Measurements from ENCODE around the gene ARHGAP8. TPM values are rescaled to one million over a fixed set of nuclear protein-coding genes. Genes with fewer than 3 reads are reported as not detected.

ARHGAP8 gene
- total RNA-seq, 1 donor from 2014 or later: not detected

DNA sequence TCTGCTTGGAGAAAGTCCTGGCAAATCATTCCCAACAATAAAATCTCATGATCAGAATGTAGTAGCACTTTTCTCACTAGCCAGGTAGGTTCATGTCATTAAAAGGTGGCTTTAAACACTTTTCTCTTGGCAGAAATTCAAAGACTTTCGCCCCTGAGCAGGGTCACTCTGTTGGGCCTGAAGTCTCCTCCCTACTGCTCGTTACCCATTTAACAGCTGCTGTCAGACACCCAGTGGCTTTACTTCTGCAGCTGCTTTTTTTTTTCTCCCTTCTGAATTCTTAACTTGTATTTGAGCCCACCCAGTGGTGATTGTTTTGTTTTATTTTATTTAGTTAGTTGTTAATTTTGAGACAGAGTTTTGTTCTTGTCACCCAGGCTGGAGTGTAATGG, 25.0 kb downstream of the ARHGAP8 start:
- Histone ChIP-seq H3K4me1 (no peaks in the 10 kb centered on the region), H3K27ac (replicated peaks) (no peak overlapping the region), H3K9me3 (replicated peaks) (peaks cover 20% of the 10 kb centered on the region), H3K36me3 (no peaks in the 10 kb centered on the region), H3K27me3 (ENCODE audit: low read depth) (peaks cover 24% of the 10 kb centered on the region), H3K4me3 (no peak overlapping the region)
- TF ChIP-seq, protein P1, sequence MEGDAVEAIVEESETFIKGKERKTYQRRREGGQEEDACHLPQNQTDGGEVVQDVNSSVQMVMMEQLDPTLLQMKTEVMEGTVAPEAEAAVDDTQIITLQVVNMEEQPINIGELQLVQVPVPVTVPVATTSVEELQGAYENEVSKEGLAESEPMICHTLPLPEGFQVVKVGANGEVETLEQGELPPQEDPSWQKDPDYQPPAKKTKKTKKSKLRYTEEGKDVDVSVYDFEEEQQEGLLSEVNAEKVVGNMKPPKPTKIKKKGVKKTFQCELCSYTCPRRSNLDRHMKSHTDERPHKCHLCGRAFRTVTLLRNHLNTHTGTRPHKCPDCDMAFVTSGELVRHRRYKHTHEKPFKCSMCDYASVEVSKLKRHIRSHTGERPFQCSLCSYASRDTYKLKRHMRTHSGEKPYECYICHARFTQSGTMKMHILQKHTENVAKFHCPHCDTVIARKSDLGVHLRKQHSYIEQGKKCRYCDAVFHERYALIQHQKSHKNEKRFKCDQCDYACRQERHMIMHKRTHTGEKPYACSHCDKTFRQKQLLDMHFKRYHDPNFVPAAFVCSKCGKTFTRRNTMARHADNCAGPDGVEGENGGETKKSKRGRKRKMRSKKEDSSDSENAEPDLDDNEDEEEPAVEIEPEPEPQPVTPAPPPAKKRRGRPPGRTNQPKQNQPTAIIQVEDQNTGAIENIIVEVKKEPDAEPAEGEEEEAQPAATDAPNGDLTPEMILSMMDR (IDR thresholded peaks at IDR 0.05; ENCODE audit: borderline replicate concordance): no peak
- intact Hi-C loops (cut with micrococcal nuclease): no loop called here
- DNase-seq: no peak

DNA sequence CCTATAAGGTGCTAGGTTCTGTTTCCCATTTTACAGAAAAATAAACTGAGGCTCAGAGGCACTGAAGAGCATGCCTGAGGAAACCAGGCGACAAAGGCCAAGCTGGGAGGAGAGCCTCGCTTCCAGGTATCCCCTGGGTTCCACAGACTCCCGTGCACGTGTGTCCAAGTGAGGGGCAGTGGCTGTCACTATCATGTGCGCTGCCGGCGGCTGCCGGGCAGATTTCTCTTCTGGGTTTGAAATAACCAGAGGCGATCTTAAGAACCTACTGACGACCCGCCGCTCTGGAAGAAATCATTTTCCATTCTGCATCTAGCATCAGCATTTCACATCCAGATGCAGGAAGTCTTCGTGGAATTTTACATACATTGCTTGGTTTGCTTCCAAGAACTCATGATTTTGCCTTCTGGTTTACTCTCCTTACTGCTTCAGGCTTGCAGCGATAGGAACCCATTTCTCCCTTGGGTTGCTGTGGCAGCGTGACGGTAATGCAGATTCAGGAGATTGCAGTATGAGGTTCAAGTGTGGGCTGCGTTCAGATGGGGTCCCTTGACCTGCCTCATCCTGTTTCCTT, 28.6 kb downstream of the ARHGAP8 start:
- Histone ChIP-seq H3K36me3 (no peaks in the 10 kb centered on the region), H3K27me3 (ENCODE audit: low read depth) (peaks cover 56% of the 10 kb centered on the region), H3K4me3 (no peak overlapping the region), H3K9me3 (replicated peaks) (no peaks in the 10 kb centered on the region), H3K4me1 (no peaks in the 10 kb centered on the region), H3K27ac (replicated peaks) (no peak overlapping the region)
- TF ChIP-seq, protein P1 (IDR thresholded peaks at IDR 0.05; ENCODE audit: borderline replicate concordance): no peak
- DNase-seq: no peak
- intact Hi-C loops (cut with micrococcal nuclease): no loop called here

DNA sequence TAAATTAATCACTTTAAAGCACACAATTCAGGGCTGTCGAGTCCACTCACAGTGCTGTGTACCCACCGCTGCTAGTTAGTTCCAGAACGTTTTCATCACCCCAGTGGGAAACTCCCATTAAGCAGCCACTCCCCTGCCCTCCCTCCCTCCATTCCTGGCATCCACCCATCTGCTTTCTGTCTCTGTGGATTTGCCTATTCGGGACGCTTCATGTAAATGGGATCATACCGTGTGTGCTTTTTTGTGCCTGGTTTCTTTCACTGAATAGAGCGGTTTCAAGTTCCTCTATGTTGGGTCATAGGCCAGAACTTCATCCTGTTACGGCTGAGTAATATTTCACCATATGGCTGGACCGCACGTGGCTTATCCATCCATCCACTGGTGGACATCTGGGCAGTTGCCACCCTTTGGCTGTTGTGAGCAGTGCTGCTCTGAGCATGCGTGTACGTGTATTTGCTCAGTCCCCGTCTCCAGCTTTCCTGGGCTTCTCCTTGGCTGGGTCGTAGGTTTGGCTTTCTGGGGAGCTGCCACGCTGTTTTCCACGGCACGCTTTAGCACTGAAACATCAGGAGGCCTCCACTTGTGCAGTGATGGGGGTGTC, 30.1 kb downstream of the ARHGAP8 start:
- H3K27ac ChIP-seq (replicated peaks): no peak overlapping the region
- no peak overlapping the region for H3K4me3 ChIP-seq
- intact Hi-C loops (cut with micrococcal nuclease): no loop called here
- H3K4me1 ChIP-seq: no peaks in the 10 kb centered on the region
- TF ChIP-seq, protein P1 (IDR thresholded peaks at IDR 0.05; ENCODE audit: borderline replicate concordance): no peak
- no peak for DNase-seq
- no peaks in the 10 kb centered on the region for H3K36me3 ChIP-seq
- peaks cover 56% of the 10 kb centered on the region for H3K27me3 ChIP-seq (ENCODE audit: low read depth)
- no peaks in the 10 kb centered on the region for H3K9me3 ChIP-seq (replicated peaks)

DNA sequence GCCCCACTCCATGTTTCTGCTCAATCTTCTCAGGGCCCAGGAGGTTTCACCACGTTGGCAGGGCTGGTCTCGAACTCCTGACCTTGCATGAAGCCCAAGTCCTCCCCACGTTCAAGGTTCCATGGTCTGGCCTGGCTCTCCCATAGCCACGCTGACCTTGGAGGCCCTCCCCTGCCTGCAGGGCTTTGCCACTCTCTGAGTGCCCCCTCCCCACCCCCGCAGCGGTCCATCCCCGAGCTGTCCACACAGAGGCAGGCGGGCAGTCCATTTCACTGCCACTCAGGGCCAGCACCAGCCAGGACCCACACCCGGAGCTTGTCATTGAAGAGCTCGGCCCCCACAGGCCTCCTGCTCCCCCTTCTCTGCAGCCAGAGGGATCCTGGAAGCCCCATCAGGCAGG, 30.7 kb downstream of the ARHGAP8 start:
- Histone ChIP-seq H3K27ac (replicated peaks) (no peak overlapping the region), H3K9me3 (replicated peaks) (no peaks in the 10 kb centered on the region), H3K27me3 (ENCODE audit: low read depth) (peaks cover 56% of the 10 kb centered on the region), H3K4me1 (no peaks in the 10 kb centered on the region), H3K36me3 (no peaks in the 10 kb centered on the region), H3K4me3 (no peak overlapping the region)
- DNase-seq: no peak
- TF ChIP-seq, protein P1 (IDR thresholded peaks at IDR 0.05; ENCODE audit: borderline replicate concordance): no peak
- intact Hi-C loops (cut with micrococcal nuclease): no loop called here

DNA sequence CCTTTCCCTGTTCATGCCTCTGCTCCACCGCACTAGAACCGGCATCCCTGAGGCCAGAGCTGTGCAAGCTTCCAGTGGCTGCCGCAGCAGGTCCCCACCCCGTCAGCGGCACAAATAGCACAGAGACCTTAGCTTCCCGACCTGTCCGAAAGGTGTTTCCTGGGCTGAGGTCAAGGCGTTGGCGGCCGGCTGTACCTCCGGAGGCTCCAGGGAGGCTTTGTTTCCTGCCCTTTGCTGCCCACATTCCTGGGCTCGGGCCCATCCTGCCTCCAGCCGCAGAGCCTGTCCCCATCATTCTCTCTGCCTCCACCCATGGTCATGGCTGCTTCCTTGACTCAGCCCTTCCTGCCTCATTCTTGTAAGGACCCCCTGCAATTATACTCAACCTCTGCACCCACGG, 31.2 kb downstream of the ARHGAP8 start:
- intact Hi-C loops (cut with micrococcal nuclease): no loop called here
- no peak overlapping the region for H3K4me3 ChIP-seq
- no peaks in the 10 kb centered on the region for H3K36me3 ChIP-seq
- H3K9me3 ChIP-seq (replicated peaks): no peaks in the 10 kb centered on the region
- DNase-seq: no peak
- TF ChIP-seq, protein P1 (IDR thresholded peaks at IDR 0.05; ENCODE audit: borderline replicate concordance): no peak
- H3K4me1 ChIP-seq: no peaks in the 10 kb centered on the region
- peaks cover 56% of the 10 kb centered on the region for H3K27me3 ChIP-seq (ENCODE audit: low read depth)
- no peak overlapping the region for H3K27ac ChIP-seq (replicated peaks)
